GM21825 (cell line): ENCODE data around the gene ADGRF1.
A peak's percentile ranks its signal among the peaks of the same experiment; 100 is the strongest.
"Not testable (repeated sequence)": the region's sequence is repeated elsewhere in the genome, so short reads cannot be mapped to it uniquely, and the experiment has no call there.

Source experiments
- ATAC-seq: cut with Tn5 transposase; IDR thresholded peaks from one replicate; pipeline ENCODE4 v1.9.1; 2021; ENCODE audit warnings: mild to moderate bottlenecking, moderate library complexity; ENCODE audit not compliant: unreplicated experiment

The ADGRF1 gene

GRCh38 chr6:47061309-47062300 is 19.5 kb upstream of the ADGRF1 start:
- no peak for ATAC-seq

- no peak for ATAC-seq
Observed at GRCh38 chr6:47059216-47059885, 17.2 kb upstream of the ADGRF1 start.

- ATAC-seq = no peak
Observed at GRCh38 chr6:47057830-47058540, 15.9 kb upstream of the ADGRF1 start.

- no peak for ATAC-seq
Observed at GRCh38 chr6:47056832-47057231, 14.7 kb upstream of the ADGRF1 start.

GRCh38 chr6:47054302-47054701 is 12.2 kb upstream of the ADGRF1 start:
- ATAC-seq = not testable (repeated sequence)

- ATAC-seq = no peak
Observed at GRCh38 chr6:47048638-47049037, 6.5 kb upstream of the ADGRF1 start.

- ATAC-seq = peak; percentile 81
Observed at GRCh38 chr6:47047479-47048407, 5.6 kb upstream of the ADGRF1 start.

- no peak for ATAC-seq
Observed at GRCh38 chr6:47047097-47047478, 5.0 kb upstream of the ADGRF1 start.

GRCh38 chr6:47044397-47044796 is 2.3 kb upstream of the ADGRF1 start:
- ATAC-seq = no peak

- no peak for ATAC-seq
Observed at GRCh38 chr6:47043286-47043685, 1.2 kb upstream of the ADGRF1 start.

GRCh38 chr6:47041741-47042140 is 391 bp downstream of the ADGRF1 start:
- no peak for ATAC-seq

- ATAC-seq = no peak
Observed at GRCh38 chr6:47034926-47035325, 7.2 kb downstream of the ADGRF1 start.

- no peak for ATAC-seq
Observed at GRCh38 chr6:47034421-47034820, 7.7 kb downstream of the ADGRF1 start.

- no peak for ATAC-seq
Observed at GRCh38 chr6:47032974-47033765, 9.0 kb downstream of the ADGRF1 start.

- no peak for ATAC-seq
Observed at GRCh38 chr6:47031656-47032055, 10.5 kb downstream of the ADGRF1 start.

GRCh38 chr6:47029865-47030561 is 12.1 kb downstream of the ADGRF1 start:
- ATAC-seq = no peak

- ATAC-seq = no peak
Observed at GRCh38 chr6:47028835-47029360, 13.2 kb downstream of the ADGRF1 start.

- no peak for ATAC-seq
Observed at GRCh38 chr6:47027315-47027714, 14.8 kb downstream of the ADGRF1 start.

GRCh38 chr6:47026679-47027078 is 15.5 kb downstream of the ADGRF1 start:
- no peak for ATAC-seq
